ENCODE measurements around the gene ZNF362. TPM values are rescaled to one million over a fixed set of nuclear protein-coding genes. Genes with fewer than 3 reads are reported as not detected.

ZNF362 gene
- total RNA-seq, 4 donors from 2014 or later, result 20.7 to 44.1 (median 26.7) TPM

GRCh38 chr1:33330906-33331305, 74.6 kb downstream of the ZNF362 start:
- no peak for TF ChIP-seq CTCF (IDR thresholded peaks at IDR 0.05)
- no peak for TF ChIP-seq POLR2A (IDR thresholded peaks at IDR 0.05)
- Histone ChIP-seq H3K27ac (peak overlapping the region in 2 of 3 donors; percentile 72 to 77), H3K36me3 (peaks cover 55 to 65% of the 10 kb centered on the region in 2 donors), H3K4me3 (replicated peaks in 1 of 3) (no peak overlapping the region), H3K9me3 (no peaks in the 10 kb centered on the region), H3K4me1 (peaks cover 66 to 77% of the 10 kb centered on the region in 2 donors), H3K27me3 (no peaks in the 10 kb centered on the region)
- intact Hi-C loops (cut with DNase I), result no loop called here
- DNase-seq, result no peak
- WGBS, 2 donors, result 90% methylated on average over 7 of the region's 7 CpGs

GRCh38 chr1:33331444-33332356, 75.4 kb downstream of the ZNF362 start:
- H3K36me3 ChIP-seq, result peaks cover 48 to 57% of the 10 kb centered on the region in 2 donors

GRCh38 chr1:33332357-33332789, 76.1 kb downstream of the ZNF362 start:
- Histone ChIP-seq H3K36me3 (peaks cover 42 to 52% of the 10 kb centered on the region in 2 donors), H3K4me1 (peaks cover 70 to 77% of the 10 kb centered on the region in 2 donors), H3K9me3 (no peaks in the 10 kb centered on the region), H3K4me3 (replicated peaks in 1 of 3) (no peak overlapping the region), H3K27ac (peak overlapping the region; percentile 8 to 77 (median 72)), H3K27me3 (no peaks in the 10 kb centered on the region)
- WGBS, 2 donors, result 69 to 75% methylated on average over 10 of the region's 10 CpGs
- intact Hi-C loops (cut with DNase I), result no loop called here
- peak in 1 of 2 donors; percentile 57 for DNase-seq
- TF ChIP-seq CTCF (IDR thresholded peaks at IDR 0.05) (no peak), POLR2A (IDR thresholded peaks at IDR 0.05) (no peak)

More at GRCh38 chr1:33331444-33332356, 75.4 kb downstream of the ZNF362 start:
- no peak for TF ChIP-seq POLR2A (IDR thresholded peaks at IDR 0.05)
- no peak for TF ChIP-seq CTCF (IDR thresholded peaks at IDR 0.05)
- Histone ChIP-seq H3K27me3 (no peaks in the 10 kb centered on the region), H3K4me3 (replicated peaks in 1 of 3) (no peak overlapping the region), H3K27ac (peak overlapping the region in 2 of 3 donors; percentile 72 to 77), H3K4me1 (peaks cover 70 to 77% of the 10 kb centered on the region in 2 donors), H3K9me3 (no peaks in the 10 kb centered on the region)
- 66 to 68% methylated on average over 10 of the region's 10 CpGs for WGBS, 2 donors
- no peak for DNase-seq
- intact Hi-C loops (cut with DNase I), result no loop called here

DNA sequence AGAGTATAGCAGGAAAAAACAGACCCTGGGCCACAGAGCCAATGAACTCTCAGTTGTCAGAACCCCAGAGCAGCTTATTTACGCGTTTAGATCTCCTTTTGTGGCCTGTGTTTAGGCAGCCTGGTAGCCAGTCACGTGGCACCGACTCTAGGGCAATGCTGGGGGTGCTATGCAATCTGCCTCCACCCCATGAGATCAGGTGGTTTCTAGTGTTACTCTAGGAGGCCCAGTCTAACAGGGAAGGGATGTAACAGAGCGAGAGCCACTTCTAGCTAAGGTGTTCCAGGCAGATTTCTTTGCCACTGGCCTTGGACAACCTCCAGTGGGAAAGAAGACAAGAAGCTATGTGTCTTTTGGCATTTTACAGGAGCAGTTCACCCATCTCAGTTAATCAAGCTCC, 76.6 kb downstream of the ZNF362 start:
- 35 to 58% methylated on average over 5 of the region's 5 CpGs for WGBS, 2 donors
- no peak overlapping the region for H3K4me3 ChIP-seq (replicated peaks in 1 of 3)
- H3K36me3 ChIP-seq, result peaks cover 37 to 49% of the 10 kb centered on the region in 2 donors
- peak overlapping the region; percentile 8 to 77 (median 72) for H3K27ac ChIP-seq
- intact Hi-C loops (cut with DNase I), result no loop called here
- no peaks in the 10 kb centered on the region for H3K9me3 ChIP-seq
- H3K27me3 ChIP-seq, result no peaks in the 10 kb centered on the region
- TF ChIP-seq POLR2A (IDR thresholded peaks at IDR 0.05) (no peak), CTCF (IDR thresholded peaks at IDR 0.05) (no peak)
- peaks cover 70 to 77% of the 10 kb centered on the region in 2 donors for H3K4me1 ChIP-seq
- peak; percentile 68 to 73 for DNase-seq

DNA sequence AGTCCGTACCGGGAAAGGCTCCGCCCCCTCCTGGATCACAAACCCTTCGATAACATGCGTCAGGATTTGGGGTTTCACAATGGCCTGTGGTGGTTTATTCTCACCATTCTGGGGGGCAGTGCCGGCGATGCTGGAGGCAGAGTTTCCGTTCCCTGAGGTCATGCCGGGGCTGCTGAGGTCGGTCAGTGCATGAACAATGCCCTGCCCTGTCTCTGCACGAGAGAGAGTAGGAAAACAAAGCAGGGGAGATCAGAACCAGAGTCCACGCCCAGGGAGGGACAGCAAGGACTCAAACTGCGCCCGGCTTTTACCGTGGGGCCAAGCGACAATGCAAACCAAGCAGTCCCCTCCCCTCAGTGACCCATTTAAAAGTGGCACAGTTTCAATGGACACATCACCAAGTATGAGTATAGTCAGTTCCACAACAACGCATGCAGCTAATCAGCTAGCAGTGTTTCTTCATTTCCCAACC, 77.8 kb downstream of the ZNF362 start:
- TF ChIP-seq CTCF (IDR thresholded peaks at IDR 0.05) (no peak), POLR2A (IDR thresholded peaks at IDR 0.05) (peak in 1 of 2 donors; percentile 6)
- H3K4me3 ChIP-seq (replicated peaks in 1 of 3), result no peak overlapping the region
- intact Hi-C loops (cut with DNase I), result no loop called here
- peak in 1 of 2 donors; percentile 40 for DNase-seq
- no peaks in the 10 kb centered on the region for H3K9me3 ChIP-seq
- H3K27ac ChIP-seq, result peak overlapping the region; percentile 34 to 77 (median 72)
- H3K36me3 ChIP-seq, result peaks cover 26 to 36% of the 10 kb centered on the region in 2 donors
- H3K4me1 ChIP-seq, result peaks cover 72 to 77% of the 10 kb centered on the region in 2 donors
- WGBS, 2 donors, result 56 to 78% methylated on average over 17 of the region's 17 CpGs
- H3K27me3 ChIP-seq, result no peaks in the 10 kb centered on the region

Data from thyroid gland (tissue), 4 donors.